ENCODE results near the gene DNAJC25. TPM values are rescaled to one million over a fixed set of nuclear protein-coding genes. Genes with fewer than 3 reads are reported as not detected.
A peak's percentile ranks its signal among the peaks of the same experiment; 100 is the strongest.

Gene DNAJC25
- total and polyA plus RNA-seq, 2 of the 13 experiments (the other 11 are each of a cell fraction or from before 2014, with no cell fraction given), result 5.7 to 10.2 TPM

DNA sequence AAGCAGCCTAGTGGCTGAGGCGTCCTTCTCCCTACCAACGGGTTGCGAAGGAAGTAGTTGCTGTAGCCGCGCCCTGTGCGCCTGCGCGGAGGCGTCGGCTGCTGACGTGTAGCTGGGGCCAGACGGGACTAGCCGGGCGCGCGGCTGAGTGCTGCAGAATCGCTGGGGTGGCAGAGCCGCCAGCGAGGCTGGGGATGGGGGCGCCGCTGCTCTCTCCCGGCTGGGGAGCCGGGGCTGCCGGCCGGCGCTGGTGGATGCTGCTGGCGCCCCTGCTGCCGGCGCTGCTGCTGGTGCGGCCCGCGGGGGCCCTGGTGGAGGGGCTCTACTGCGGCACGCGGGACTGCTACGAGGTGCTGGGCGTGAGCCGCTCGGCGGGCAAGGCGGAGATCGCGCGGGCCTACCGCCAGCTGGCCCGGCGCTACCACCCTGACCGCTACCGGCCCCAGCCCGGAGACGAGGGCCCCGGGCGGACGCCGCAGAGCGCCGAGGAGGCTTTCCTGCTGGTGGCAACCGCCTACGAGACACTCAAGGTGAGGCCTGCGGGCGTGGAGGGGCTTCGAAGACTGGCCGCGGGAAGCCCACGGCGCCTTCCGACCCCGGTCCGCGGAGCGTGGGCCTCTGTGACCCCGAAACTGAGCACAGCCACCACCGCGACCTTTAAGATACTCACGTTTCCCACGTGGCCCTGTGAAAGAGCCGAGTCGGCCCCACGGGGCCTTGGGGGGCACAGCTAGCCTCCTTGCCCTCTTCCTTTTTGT, at the start of gene DNAJC25 (continued):
- TF ChIP-seq, protein P1, sequence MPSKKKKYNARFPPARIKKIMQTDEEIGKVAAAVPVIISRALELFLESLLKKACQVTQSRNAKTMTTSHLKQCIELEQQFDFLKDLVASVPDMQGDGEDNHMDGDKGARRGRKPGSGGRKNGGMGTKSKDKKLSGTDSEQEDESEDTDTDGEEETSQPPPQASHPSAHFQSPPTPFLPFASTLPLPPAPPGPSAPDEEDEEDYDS (CRISPR knock-in tag; IDR thresholded peaks at IDR 0.05), result peak; percentile 92
- TF ChIP-seq STAT6 (CRISPR knock-in tag; IDR thresholded peaks at IDR 0.05; ENCODE audit: borderline replicate concordance) (no peak), SNRNP70 (IDR thresholded peaks at IDR 0.05; ENCODE audit: low read depth, low read length) (no peak), REXO4 (CRISPR knock-in tag; IDR thresholded peaks at IDR 0.05; ENCODE audit: borderline replicate concordance) (no peak), TRIM24 (CRISPR knock-in tag; IDR thresholded peaks at IDR 0.05) (no peak), AKNA (CRISPR knock-in tag; IDR thresholded peaks at IDR 0.05; ENCODE audit: borderline replicate concordance) (no peak), STAG1 (CRISPR knock-in tag; IDR thresholded peaks at IDR 0.05) (peak; percentile 19; the same call in 1 of the 2 replicates), ZNF563 (CRISPR knock-in tag; IDR thresholded peaks at IDR 0.05) (peak; percentile 74), ZNF331 (CRISPR knock-in tag; IDR thresholded peaks at IDR 0.05) (peak; percentile 91), ZNF143 (CRISPR knock-in tag; IDR thresholded peaks at IDR 0.05) (peak; percentile 72), U2AF1 (optimal IDR thresholded peaks at IDR 0.05; ENCODE audit: low read depth, low read length) (no peak)
- TF ChIP-seq, protein P2, sequence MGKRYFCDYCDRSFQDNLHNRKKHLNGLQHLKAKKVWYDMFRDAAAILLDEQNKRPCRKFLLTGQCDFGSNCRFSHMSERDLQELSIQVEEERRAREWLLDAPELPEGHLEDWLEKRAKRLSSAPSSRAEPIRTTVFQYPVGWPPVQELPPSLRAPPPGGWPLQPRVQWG (CRISPR knock-in tag; IDR thresholded peaks at IDR 0.05; ENCODE audit: borderline replicate concordance, low read depth), result no peak
- TF ChIP-seq, protein P3, sequence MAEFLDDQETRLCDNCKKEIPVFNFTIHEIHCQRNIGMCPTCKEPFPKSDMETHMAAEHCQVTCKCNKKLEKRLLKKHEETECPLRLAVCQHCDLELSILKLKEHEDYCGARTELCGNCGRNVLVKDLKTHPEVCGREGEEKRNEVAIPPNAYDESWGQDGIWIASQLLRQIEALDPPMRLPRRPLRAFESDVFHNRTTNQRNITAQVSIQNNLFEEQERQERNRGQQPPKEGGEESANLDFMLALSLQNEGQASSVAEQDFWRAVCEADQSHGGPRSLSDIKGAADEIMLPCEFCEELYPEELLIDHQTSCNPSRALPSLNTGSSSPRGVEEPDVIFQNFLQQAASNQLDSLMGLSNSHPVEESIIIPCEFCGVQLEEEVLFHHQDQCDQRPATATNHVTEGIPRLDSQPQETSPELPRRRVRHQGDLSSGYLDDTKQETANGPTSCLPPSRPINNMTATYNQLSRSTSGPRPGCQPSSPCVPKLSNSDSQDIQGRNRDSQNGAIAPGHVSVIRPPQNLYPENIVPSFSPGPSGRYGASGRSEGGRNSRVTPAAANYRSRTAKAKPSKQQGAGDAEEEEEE (CRISPR knock-in tag; IDR thresholded peaks at IDR 0.05; ENCODE audit: borderline replicate concordance), result no peak; the same call in 1 of the 2 replicates
- TF ChIP-seq, protein P4, sequence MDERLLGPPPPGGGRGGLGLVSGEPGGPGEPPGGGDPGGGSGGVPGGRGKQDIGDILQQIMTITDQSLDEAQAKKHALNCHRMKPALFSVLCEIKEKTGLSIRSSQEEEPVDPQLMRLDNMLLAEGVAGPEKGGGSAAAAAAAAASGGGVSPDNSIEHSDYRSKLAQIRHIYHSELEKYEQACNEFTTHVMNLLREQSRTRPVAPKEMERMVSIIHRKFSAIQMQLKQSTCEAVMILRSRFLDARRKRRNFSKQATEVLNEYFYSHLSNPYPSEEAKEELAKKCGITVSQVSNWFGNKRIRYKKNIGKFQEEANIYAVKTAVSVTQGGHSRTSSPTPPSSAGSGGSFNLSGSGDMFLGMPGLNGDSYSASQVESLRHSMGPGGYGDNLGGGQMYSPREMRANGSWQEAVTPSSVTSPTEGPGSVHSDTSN (CRISPR knock-in tag; IDR thresholded peaks at IDR 0.05), result no peak

Data from HepG2 (cell line).